Measurements from ENCODE around the gene OR5H15.

DNA sequence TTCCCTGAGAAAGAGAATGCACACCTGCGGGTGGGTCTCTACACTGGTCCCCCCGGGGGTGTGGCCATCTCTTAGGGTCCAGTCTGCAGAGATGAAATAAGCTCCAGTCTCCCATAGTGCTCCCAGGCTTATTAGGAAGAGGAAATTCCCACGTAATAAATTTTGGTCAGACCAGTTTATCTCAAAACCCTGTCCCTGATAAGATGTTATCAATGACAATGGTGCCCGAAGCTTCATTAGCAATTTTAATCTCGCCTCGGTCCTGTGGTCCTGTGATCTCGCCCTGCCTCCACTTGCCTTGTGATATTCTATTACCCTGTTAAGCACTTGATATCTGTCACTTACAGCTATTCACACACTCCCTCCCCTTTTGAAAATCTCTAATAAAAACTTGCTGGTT is 46.8 kb downstream of the OR5H15 start:
- TF ChIP-seq, protein P1, sequence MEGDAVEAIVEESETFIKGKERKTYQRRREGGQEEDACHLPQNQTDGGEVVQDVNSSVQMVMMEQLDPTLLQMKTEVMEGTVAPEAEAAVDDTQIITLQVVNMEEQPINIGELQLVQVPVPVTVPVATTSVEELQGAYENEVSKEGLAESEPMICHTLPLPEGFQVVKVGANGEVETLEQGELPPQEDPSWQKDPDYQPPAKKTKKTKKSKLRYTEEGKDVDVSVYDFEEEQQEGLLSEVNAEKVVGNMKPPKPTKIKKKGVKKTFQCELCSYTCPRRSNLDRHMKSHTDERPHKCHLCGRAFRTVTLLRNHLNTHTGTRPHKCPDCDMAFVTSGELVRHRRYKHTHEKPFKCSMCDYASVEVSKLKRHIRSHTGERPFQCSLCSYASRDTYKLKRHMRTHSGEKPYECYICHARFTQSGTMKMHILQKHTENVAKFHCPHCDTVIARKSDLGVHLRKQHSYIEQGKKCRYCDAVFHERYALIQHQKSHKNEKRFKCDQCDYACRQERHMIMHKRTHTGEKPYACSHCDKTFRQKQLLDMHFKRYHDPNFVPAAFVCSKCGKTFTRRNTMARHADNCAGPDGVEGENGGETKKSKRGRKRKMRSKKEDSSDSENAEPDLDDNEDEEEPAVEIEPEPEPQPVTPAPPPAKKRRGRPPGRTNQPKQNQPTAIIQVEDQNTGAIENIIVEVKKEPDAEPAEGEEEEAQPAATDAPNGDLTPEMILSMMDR (IDR thresholded peaks at IDR 0.05): no peak
- TF ChIP-seq POLR2A (IDR thresholded peaks at IDR 0.05): no peak
- TF ChIP-seq EP300 (IDR thresholded peaks at IDR 0.05): no peak
